HL-60/S4 treated with retinoic acid at 250 ng/mL for 4 days and 3 days (cell line): Measurements from ENCODE around the gene SGMS1.

ENCODE experiments used
- in situ Hi-C: fragments of 300-500 bp; cut with MboI; formaldehyde crosslinking; loops from 2 replicates; pipeline ENCODE4 v1.7.0; 2022; ENCODE audit warnings: low sequenced_read_pairs

Gene SGMS1

DNA sequence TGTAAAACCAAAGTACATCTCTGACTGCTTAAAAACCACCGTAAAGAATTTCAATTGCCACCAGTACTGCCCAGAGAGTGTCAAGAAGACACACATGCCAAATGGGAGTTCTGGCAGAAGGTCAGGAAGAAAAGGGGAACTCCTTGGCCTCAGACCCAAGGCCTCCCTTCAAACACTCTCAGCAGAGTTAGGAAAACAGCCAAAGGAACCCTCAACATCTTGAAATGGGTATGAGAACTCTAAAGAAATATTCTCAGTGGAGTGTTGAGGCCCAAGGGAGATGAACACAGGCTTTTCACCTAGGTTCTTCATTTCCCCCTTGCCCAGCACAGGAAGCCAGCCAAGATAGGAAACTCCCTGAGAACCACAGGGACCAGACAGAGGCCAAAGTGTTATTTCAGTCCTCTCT is 276.4 kb downstream of the SGMS1 start:
- in situ Hi-C loops: no loop called here

DNA sequence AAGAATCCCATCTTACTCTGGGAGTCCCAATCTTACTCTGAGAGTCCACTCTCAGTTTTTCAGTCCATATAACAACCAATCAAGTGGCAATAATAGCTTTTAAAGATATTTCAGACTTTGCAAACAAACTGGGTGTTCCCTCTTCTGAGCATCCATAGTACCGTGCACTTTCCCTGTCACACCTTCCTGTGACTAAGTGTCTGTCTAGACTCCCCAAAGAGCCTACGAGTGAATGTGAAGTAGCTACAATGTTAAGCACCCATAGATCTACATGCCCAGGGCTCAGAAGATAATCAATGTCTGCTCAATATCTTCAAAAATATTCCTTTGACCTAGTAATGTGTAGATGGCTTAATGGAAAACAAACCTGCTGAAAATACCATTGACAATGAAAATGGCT is 276.8 kb downstream of the SGMS1 start:
- in situ Hi-C loops: no loop called here

DNA sequence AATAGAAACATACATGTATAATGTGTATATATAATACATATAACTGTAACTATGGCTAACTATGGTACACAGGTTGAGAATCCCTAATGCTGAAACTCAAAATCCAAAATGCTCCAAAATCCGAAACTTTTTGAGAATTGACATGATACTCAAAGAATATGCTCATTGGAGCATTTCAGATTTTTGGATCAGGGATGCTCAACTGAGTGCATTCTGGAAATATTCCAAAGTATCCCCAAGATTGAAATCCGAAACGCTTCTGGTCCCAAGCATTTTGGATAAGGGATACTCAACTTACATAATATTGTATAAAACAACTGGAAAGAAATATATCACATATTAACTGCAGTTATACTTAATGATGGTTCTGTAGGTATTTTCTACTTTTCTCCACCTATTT is 278.2 kb downstream of the SGMS1 start:
- in situ Hi-C loops: no loop called here

DNA sequence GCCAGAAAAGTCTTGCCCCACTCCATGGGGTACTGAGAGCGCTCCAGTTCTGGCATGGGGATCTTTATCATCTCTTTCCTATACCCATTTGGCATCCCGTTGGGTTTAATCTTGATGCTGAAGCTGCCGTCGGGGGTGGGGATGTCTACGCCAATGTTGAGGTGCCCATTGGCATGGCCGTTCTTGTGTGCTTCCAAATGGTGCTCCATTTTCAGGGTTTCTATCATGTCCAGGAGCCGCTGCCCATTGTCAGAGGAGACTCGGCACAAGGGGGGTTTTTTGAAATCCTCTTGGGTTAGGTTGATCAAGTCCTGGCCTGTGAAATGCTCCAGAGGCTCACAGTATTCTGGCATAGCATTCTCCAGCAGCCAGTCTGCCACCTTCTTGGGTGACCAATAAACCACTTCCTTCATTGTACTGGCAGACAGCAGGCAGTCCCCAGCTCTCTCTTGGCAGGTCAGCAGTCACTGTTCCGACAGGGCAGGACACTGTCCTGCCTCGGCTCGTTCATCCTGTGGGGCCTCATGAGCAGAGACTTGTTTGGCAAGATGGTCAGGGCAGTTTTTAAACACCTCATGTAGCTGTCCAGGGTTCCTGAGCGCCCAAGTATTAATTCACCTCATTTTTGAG is 279.9 kb downstream of the SGMS1 start:
- in situ Hi-C loops: no loop called here

DNA sequence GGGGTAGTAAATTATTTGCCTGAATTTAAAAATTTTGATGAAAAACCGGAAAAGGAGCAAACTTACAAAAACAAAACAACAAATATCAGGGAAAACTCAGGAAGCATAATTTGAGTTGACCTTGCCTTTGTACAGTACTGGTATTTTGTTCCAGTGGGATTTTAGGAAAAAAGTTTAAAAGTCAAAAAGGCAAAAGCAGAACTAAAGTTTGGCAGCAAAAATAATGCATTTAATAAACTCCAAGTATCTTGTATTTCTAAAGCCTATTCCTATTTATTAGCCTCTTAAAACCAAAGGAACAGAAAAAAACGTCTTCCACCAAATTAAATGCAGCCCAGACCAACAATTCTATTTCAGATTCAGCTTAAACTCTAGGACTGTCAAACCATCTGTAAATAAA is 281.8 kb downstream of the SGMS1 start:
- in situ Hi-C loops: no loop called here

DNA sequence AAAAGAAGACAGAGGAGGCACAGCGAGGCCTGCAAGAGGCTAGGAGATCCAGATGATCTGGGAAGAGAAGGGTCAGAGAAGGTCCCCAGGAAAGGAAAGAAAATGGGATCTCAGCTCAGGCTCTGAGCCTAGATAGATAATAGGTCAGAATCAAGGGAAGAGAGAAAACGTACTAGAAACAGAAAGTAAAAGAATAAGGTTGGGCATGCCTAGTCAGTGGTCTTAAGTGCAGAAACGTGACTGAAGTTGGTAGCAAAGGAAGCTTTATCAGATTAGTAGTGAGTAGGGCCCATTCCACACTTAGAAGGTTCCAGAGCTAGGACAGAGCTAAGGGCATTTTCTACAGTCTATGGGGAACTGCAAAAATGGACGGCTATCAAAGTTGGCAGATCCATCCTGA is 287.6 kb downstream of the SGMS1 start:
- in situ Hi-C loops: no loop called here

DNA sequence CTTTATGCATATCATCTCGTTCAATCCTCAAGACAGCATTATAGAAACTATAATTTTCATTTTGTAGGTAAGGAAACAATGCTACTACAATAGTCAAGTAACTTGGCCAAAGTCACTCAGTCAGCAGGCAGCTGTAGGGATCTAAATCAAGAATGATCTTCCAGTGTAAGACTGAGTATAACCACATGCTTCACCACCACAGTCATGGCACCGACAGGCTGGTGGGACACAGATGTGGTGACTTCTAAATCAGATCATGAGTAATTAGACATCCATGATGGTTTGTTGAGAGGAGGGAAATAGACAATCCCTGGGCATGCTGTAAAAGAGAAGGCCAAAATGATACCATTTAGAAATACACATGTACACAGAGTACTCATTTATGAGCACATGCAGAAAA is 288.4 kb downstream of the SGMS1 start:
- in situ Hi-C loops: no loop called here

DNA sequence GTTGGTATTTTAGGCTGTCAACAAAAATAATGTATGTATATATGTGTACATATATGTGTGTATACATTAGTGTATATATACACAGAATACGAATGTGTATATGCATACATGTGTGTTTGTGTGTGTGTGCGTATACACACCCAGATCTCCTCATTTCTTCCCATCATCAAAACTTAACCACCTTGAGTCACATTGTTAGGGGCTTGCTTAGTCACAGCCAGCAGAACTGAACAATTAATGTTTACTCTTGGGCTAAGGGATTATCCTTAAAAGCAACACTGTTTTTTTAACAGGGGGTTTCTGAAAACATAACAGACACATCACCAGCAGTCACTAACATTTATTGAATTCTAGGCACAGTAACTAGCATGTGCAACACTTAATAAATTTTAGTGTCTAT is 289.5 kb downstream of the SGMS1 start:
- in situ Hi-C loops: no loop called here

DNA sequence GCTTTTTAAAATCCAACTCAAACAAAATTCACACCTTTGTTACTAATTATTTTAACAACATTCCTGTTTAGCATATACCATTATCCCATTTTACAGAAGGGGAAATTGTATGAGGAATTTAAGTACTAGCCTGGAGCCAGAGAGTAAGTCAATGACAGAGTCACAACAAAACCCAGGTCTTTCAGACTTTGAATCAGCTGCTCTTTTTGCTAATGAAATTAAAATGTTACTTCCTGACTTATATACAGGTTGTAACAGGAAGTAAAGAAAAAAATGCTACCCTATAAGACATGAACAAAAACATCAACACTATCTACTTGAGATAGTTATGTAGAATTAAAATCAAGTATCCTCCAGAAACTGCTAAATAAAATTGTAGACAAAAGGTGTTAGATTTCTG is 289.9 kb downstream of the SGMS1 start:
- in situ Hi-C loops: no loop called here

DNA sequence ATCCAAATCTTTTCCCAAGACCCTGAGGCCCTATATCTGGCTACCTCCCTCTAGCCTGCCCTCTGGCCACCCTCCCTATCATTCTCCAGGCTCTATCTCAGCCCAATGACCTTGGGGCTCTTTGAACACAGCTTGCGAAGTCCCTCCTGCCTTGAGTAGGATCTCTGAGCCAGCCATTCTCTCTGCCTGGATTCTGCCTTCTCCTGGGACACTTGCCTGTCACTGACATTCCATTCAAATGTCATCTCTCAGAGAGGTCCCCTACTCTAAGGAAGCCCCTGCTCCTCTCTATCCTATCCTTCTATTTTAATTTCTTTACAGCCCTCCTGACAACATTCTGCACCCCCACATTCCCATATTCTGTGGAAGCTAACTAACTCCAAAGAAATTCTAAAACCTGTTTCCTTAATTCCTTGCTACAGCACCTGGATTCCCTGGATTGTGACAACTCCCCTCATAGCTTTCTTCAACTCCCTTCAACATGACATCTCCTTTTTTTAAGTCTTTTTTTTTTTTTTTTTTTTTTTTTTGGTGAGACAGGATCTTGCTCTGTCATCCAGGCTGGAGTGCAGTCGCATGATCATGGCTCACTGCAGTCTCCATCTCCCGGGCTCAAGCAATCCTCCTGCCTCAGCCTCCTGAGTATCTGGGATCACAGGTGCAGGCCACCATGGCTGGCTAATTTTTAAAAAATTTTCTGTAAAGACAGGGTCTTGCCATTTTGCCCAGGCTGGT is 291.5 kb downstream of the SGMS1 start:
- in situ Hi-C loops: no loop called here

DNA sequence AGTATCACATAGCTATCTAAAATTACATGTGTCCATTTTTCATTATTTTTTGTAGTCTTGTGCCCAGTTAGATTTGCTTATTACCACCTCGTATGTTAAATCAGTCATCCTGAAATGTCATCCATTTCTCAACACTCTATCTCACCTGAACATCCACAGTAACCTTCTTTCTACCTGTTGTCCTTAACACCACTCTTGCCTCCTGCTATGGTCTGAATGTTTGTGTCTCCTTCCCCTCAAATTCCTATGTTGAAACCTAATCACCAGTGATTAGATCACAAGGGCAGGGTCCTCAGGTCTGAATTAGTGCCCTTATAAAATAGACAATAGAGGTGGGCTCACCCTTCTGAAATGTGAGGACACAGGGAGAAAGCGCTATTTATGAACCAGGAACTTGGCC is 292.3 kb downstream of the SGMS1 start:
- in situ Hi-C loops: no loop called here

DNA sequence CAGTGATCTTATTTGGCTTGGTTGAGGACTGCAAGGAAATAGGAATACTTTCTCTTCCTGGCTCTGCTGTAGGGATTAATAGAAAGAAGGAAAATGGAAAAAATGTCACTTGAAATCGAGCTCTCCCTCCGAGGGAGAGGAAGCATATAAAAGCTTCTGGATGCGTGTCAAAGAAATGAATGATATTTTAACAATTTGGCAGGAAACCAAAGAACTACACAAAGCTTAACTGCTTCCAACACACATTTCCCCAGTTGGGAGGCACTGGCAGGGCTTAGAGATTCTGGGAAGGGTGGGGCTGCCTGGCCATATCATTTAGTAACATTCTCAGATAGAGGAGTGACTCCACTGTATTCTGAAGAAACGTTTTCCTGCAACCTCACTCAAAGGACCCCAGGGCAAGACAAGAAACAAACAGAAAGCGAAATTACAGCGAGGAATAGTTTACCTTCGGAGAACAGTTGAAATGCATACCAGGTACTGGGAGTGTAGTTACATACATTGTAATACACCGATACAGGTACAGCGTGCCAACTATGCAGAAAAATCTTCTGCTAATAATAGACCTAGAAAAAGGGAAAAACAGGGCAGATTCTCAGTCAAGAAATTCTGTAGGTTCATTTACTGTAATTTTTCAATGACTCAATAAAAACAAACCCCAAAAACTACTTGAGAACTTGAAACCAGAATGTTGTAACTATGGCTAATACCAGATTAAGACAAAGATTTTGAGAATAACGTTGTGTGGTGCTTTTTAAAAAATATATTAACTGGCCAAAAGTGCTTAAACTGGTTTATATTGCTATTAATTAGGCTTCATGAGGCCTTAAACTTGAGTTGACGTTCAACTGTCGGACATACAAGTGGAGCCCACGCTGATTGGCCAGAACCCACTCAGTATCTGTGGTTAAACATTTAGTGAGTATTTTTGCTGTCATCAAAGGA is 296.7 kb downstream of the SGMS1 start:
- in situ Hi-C loops: no loop called here

DNA sequence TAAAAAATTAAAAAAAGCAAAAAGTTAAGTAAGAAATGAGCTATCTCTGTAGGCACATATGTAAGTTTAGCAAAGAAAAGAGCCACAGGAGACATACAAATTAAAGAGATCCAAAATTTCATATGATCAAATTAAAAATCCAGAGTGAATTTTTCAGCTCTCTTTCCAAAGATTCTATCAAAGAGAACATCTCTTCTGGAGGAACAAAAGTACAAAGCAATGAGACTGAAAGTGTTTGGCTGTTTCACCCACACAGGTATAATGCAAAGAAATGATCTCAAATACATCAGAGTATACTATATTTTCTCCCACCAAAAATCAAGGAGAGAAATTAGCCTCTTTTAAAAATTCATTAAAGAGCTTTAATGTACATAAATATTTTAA is 297.6 kb downstream of the SGMS1 start:
- in situ Hi-C loops: no loop called here

DNA sequence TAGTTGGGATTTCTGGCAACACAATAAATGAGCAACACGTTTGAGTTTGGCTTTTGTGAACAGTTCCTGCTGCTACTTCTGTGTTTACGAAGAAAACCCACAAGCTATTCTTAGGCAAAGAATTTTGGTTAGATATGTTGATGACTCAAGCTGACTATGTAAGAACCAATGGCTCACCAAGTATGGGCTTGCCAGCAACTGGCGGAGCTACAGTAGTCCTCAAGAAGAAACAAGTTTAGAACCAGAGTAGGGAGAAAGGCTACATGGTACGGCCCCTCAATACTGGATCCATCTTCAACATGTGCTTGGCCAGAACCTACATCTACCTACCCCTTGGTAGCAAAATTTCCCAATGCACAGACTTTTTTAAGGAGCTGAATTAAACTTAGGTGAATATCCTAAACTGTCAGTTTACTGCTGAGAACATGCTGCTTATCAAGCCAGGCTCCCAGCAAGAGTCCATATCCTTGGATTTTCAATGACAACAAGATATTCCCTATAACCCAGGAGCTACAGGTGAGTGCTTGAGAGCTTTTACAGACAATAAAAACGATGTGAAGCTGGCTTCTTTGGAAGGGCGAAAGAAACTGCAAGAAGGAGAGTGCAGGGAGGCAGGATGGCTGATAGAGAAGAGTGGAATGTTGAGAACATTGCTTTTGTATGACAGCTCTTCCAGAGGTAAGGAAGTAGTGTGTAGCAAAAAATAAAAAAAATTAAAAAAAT is 298.1 kb downstream of the SGMS1 start:
- in situ Hi-C loops: no loop called here

DNA sequence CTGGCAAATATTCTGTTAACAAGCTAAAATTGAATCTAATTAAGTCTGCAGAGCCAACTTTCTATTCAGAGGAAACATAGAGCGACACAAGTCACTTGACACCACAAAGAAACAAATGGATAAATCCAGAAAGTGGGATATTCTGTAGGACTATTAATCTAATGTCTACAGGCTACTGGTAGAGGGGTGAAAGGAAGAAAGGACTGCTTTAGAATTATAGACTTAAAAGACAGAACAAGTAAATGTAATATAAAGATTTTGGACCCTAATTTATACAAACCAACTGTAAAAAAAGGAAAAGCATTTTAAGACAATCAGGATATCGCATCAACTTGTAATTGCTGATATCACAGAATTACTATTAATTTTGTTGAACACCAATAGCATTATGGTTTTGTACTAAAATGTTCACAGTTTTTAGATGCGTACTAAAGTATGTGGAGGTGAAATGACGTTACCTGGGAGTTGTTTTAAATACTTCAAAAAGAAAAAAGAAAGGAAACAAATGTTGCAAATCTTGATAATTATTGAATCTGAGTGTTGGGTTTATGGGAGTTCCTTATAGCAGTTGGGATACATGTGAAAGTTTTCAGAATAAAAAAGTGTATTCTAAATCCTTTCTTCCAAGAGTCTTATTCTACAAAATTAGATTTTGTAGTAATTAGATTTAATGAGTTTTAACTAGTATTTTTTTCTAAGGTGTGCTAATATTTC is 298.9 kb downstream of the SGMS1 start:
- in situ Hi-C loops: no loop called here

DNA sequence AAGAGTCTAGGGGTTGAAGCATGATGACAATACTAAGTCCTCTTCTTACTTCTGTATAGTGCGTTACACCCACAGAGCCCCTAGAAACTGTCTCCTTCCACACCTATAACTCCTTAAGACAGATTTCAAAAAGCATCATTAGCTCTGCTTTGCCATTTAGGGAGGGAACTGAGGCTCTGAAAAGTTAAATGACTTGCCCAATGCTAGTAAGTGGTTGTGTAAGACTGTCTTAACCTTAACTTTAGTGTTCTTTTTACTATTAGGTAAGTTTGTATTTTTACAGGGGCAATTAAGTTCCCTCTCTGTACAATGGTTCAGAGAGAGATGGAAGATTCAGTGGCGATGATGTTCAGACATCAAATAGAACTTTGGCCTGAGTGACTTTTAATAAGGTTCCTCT is 299.7 kb downstream of the SGMS1 start:
- in situ Hi-C loops: no loop called here

DNA sequence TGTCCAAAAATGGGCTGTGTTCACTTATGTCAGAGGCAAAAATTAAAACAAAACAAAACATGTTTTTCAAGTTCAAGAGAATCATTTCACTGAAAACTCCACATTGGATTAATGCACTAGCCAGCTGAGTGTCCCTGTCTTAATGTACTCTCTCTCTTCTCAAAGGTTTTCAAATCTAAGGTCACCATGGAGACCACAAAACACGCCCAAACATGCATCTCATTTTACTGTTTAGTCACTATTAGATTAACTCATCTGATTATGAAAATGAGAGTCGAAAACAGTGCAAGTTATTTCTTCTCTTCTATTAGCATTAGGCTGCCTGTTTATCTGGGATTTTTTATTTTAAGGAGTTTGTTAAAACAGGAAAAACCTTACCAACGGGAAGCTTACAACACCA is 301.7 kb downstream of the SGMS1 start:
- in situ Hi-C loops: no loop called here

DNA sequence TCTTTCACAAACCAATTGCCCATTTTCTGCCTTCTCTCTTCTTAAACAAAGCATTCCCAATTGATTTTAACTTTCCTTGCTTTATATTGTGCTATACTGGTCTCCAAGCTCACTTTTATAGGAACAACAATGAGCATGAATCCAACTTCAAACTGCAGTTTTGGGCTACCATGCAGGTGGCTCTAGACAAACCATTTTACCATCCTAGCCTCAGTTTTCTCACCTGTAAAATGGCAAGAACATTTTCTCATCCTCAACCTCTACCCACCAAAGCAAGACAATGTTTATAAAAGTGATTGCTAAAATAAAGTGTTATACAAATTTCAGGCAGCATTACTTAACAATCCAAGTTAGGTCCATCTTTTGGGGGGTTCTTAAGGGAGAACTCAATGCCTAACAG is 305.6 kb downstream of the SGMS1 start:
- in situ Hi-C loops: no loop called here

DNA sequence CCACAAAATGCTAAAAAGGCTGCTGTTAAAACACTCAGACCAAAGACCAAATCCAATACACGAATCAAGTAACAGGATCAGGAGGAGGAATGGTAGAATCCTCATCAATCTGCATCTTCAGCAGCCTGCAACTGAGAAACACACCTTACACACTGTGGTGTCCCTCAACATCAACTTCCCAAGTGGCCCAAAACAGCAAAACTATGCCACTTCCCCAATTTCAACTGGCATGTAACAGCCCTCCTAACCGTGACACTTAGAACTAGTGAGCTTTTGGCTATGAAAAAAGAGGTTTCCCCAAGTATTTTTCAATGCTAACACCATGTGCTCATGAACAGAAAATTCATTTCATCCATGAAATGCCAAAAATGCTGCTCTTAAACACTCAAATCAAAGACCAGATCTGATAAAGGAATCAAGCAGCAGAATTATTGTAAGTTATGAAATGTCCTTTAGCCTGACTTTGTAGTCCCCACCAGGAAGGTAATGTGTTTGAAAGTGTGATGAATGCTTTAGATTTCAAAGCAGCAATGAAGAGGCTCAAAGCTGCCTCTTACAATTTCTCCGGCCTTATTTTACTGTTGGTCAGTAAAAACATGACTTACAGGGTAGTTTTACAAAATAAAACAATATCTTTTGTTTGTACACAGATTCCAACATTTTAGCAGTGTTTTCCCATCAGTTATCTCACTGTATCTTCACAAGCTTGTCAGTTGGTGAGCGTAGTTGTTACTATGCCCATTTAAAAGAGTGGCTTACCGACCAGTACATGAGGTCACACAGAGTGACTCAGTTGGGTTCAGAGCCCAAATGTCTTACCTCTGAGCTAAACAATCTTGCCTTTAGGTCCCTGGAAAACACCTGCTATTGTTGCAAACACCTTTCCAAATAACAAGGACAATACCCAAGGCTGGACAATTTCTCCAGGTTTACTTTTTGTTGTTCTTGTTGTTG is 306.8 kb downstream of the SGMS1 start:
- in situ Hi-C loops: no loop called here
